Adrenal gland (tissue), 5 donors: ENCODE data around the gene PDGFRB.

Experiments
- CTCF ChIP-seq, 6 experiments: fragments of 450-650 bp in 4 of 6; fragments of 200-600 bp in 2 of 6; sonication (generic) in 1 of 6; IDR thresholded peaks; 1 replicate in 5 of 6; 2 replicates in 1 of 6; pipeline versions ENCODE4 v1.5.1 to v1.8.0; 2016 to 2021; ENCODE audit warnings: antibody characterized with exemption in 6 of 6, mild to moderate bottlenecking in 2 of 6, moderate library complexity in 1 of 6
- POLR2A ChIP-seq, 2 donors: fragments of 450-650 bp; IDR thresholded peaks; one replicate each; pipeline ENCODE4 v1.6.1; 2017; ENCODE audit warnings: antibody characterized with exemption in 2 of 2, mild to moderate bottlenecking in 2 of 2, moderate library complexity in 1 of 2
- donor health status: DM: no; HTN: no; CAD: no.

GRCh38 chr5:150082889-150083288 is 72.8 kb downstream of the PDGFRB start:
- TF ChIP-seq CTCF (IDR thresholded peaks at IDR 0.05) (no peak), POLR2A (IDR thresholded peaks at IDR 0.05) (no peak)
